NCI-H1694 treated with DMSO at 0.1 percent for 48 hours (cell line): ENCODE results near the gene TMC5.
"Not testable (repeated sequence)": the region's sequence is repeated elsewhere in the genome, so short reads cannot be mapped to it uniquely, and the experiment has no call there.

Experiments used
- DNase-seq: peaks from one replicate; lab custom pipeline; 2025; lab: John Stamatoyannopoulos, UW

The TMC5 gene

GRCh38 chr16:19543278-19543996 lies 125.8 kb downstream of the TMC5 start:
- not testable (repeated sequence) for DNase-seq

- DNase-seq = no peak
Observed at GRCh38 chr16:19548144-19548543, 130.5 kb downstream of the TMC5 start.
